ENCODE measurements around the gene SCIN.

The SCIN gene

GRCh38 chr7:12567015-12567414, 3.5 kb upstream of the SCIN start:
- DNase-seq (ENCODE audit: low spot score): no peak

- no peak for DNase-seq (ENCODE audit: low spot score)
These were observed 847 bp upstream of the SCIN start for GRCh38 chr7:12569673-12570072.

GRCh38 chr7:12570168-12570533, 369 bp upstream of the SCIN start:
- DNase-seq (ENCODE audit: low spot score): peak; percentile 11

GRCh38 chr7:12571691-12572090, 1.2 kb downstream of the SCIN start:
- DNase-seq (ENCODE audit: low spot score): no peak

- no peak for DNase-seq (ENCODE audit: low spot score)
These were observed 2.5 kb downstream of the SCIN start for GRCh38 chr7:12572941-12573575.

- DNase-seq (ENCODE audit: low spot score): no peak
These were observed 3.4 kb downstream of the SCIN start for GRCh38 chr7:12573885-12574284.

GRCh38 chr7:12578930-12579640, 8.6 kb downstream of the SCIN start:
- DNase-seq (ENCODE audit: low spot score): no peak

GRCh38 chr7:12581897-12582296, 11.4 kb downstream of the SCIN start:
- no peak for DNase-seq (ENCODE audit: low spot score)

GRCh38 chr7:12582362-12582761, 11.8 kb downstream of the SCIN start:
- no peak for DNase-seq (ENCODE audit: low spot score)

- DNase-seq (ENCODE audit: low spot score): no peak
These were observed 12.7 kb downstream of the SCIN start for GRCh38 chr7:12583176-12583575.

GRCh38 chr7:12583922-12584321, 13.4 kb downstream of the SCIN start:
- no peak for DNase-seq (ENCODE audit: low spot score)

GRCh38 chr7:12584930-12585329, 14.4 kb downstream of the SCIN start:
- no peak for DNase-seq (ENCODE audit: low spot score)

- DNase-seq (ENCODE audit: low spot score): no peak
These were observed 15.8 kb downstream of the SCIN start for GRCh38 chr7:12586271-12586670.

GRCh38 chr7:12588259-12588904, 17.9 kb downstream of the SCIN start:
- DNase-seq (ENCODE audit: low spot score): no peak

GRCh38 chr7:12590559-12590958, 20.0 kb downstream of the SCIN start:
- no peak for DNase-seq (ENCODE audit: low spot score)

- no peak for DNase-seq (ENCODE audit: low spot score)
These were observed 23.8 kb downstream of the SCIN start for GRCh38 chr7:12594122-12594897.

GRCh38 chr7:12595148-12595547, 24.6 kb downstream of the SCIN start:
- DNase-seq (ENCODE audit: low spot score): no peak

- no peak for DNase-seq (ENCODE audit: low spot score)
These were observed 25.8 kb downstream of the SCIN start for GRCh38 chr7:12596225-12596790.

- no peak for DNase-seq (ENCODE audit: low spot score)
These were observed 30.9 kb downstream of the SCIN start for GRCh38 chr7:12601302-12601869.

- no peak for DNase-seq (ENCODE audit: low spot score)
These were observed 36.6 kb downstream of the SCIN start for GRCh38 chr7:12607134-12607533.

- DNase-seq (ENCODE audit: low spot score): no peak
These were observed 39.0 kb downstream of the SCIN start for GRCh38 chr7:12609561-12609960.

- no peak for DNase-seq (ENCODE audit: low spot score)
These were observed 40.4 kb downstream of the SCIN start for GRCh38 chr7:12610899-12611298.
